ENCODE data around the gene STXBP5L. TPM values are rescaled to one million over a fixed set of nuclear protein-coding genes. Genes with fewer than 3 reads are reported as not detected.
"Not testable (repeated sequence)": the region's sequence is repeated elsewhere in the genome, so short reads cannot be mapped to it uniquely, and the experiment has no call there.

The STXBP5L gene
- polyA plus RNA-seq, 1 donor from 2014 or later: 7.6 TPM

- H2AFZ ChIP-seq (ENCODE audit: low read depth, low read length); H3K4me3 ChIP-seq (ENCODE audit: low read length); H3K27ac ChIP-seq (ENCODE audit: low read length); H3K9ac ChIP-seq (ENCODE audit: low read length); H3K9me2 ChIP-seq (ENCODE audit: insufficient read depth, low read length); H3K36me3 ChIP-seq (ENCODE audit: insufficient read depth, low read length); H4K20me1 ChIP-seq (ENCODE audit: insufficient read depth); H3K9me3 ChIP-seq (ENCODE audit: low read length); H3K27me3 ChIP-seq (ENCODE audit: insufficient read depth, low read depth, low read length); H3F3A ChIP-seq (ENCODE audit: insufficient read depth, low read length, poor library complexity, severe bottlenecking); H3K79me2 ChIP-seq (replicated peaks; ENCODE audit: insufficient read depth, low read length); H3K4me2 ChIP-seq (ENCODE audit: low read length): not testable (repeated sequence)
Measured at GRCh38 chr3:121230194-121230593, 322.2 kb downstream of the STXBP5L start.

GRCh38 chr3:121231872-121232271 is 323.9 kb downstream of the STXBP5L start:
- Histone ChIP-seq H3K9me3 (ENCODE audit: low read length) (no peaks in the 10 kb centered on the region), H3K9me2 (ENCODE audit: insufficient read depth, low read length) (no peaks in the 10 kb centered on the region), H3K9ac (ENCODE audit: low read length) (no peak overlapping the region), H3K4me2 (ENCODE audit: low read length) (no peak overlapping the region), H3K79me2 (replicated peaks; ENCODE audit: insufficient read depth, low read length) (no peaks in the 10 kb centered on the region), H3K36me3 (ENCODE audit: insufficient read depth, low read length) (no peaks in the 10 kb centered on the region), H2AFZ (ENCODE audit: low read depth, low read length) (no peak overlapping the region), H3K27me3 (ENCODE audit: insufficient read depth, low read depth, low read length) (no peaks in the 10 kb centered on the region), H3F3A (ENCODE audit: insufficient read depth, low read length, poor library complexity, severe bottlenecking) (no peaks in the 10 kb centered on the region), H3K4me3 (ENCODE audit: low read length) (no peak overlapping the region), H3K27ac (ENCODE audit: low read length) (no peak overlapping the region), H4K20me1 (ENCODE audit: insufficient read depth) (no peaks in the 10 kb centered on the region)
- TF ChIP-seq REST (IDR thresholded peaks at IDR 0.05; ENCODE audit: borderline replicate concordance) (no peak), MXI1 (conservative IDR thresholded peaks at IDR 0.05; ENCODE audit: poor library complexity, severe bottlenecking) (no peak), EZH2 (IDR thresholded peaks at IDR 0.05; ENCODE audit: borderline replicate concordance, insufficient read depth, low read length, poor library complexity, severe bottlenecking) (no peak), SMC3 (conservative IDR thresholded peaks at IDR 0.05; ENCODE audit: poor library complexity) (no peak), POLR2AphosphoS5 (IDR thresholded peaks at IDR 0.05) (no peak), RAD21 (conservative IDR thresholded peaks at IDR 0.05) (no peak), TAF1 (IDR thresholded peaks at IDR 0.05; ENCODE audit: low read depth) (no peak), EP300 (conservative IDR thresholded peaks at IDR 0.05; ENCODE audit: poor library complexity, severe bottlenecking) (no peak)
- TF ChIP-seq, protein P1, sequence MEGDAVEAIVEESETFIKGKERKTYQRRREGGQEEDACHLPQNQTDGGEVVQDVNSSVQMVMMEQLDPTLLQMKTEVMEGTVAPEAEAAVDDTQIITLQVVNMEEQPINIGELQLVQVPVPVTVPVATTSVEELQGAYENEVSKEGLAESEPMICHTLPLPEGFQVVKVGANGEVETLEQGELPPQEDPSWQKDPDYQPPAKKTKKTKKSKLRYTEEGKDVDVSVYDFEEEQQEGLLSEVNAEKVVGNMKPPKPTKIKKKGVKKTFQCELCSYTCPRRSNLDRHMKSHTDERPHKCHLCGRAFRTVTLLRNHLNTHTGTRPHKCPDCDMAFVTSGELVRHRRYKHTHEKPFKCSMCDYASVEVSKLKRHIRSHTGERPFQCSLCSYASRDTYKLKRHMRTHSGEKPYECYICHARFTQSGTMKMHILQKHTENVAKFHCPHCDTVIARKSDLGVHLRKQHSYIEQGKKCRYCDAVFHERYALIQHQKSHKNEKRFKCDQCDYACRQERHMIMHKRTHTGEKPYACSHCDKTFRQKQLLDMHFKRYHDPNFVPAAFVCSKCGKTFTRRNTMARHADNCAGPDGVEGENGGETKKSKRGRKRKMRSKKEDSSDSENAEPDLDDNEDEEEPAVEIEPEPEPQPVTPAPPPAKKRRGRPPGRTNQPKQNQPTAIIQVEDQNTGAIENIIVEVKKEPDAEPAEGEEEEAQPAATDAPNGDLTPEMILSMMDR (IDR thresholded peaks at IDR 0.05; ENCODE audit: poor library complexity, severe bottlenecking): no peak
